Brain microvascular endothelial cell (primary cell): Measurements from ENCODE around the gene SPTAN1.

Experiments
- DNase-seq: peaks from one replicate; pipeline ENCODE4 v3.0.0-alpha.2; 2020
- H3K27ac ChIP-seq: fragments of 250-450 bp; sonication (Bioruptor Pico); 2 replicates; pipeline ENCODE4 v1.5.1; 2020; ENCODE audit warnings: mild to moderate bottlenecking, moderate library complexity
- H3K27me3 ChIP-seq: fragments of 250-450 bp; sonication (Bioruptor Pico); replicated peaks from 2 replicates; pipeline ENCODE4 v1.5.1; 2020; ENCODE audit warnings: mild to moderate bottlenecking
- H3K36me3 ChIP-seq: fragments of 250-450 bp; sonication (Bioruptor Pico); replicated peaks from 2 replicates; pipeline ENCODE4 v1.5.1; 2020; ENCODE audit warnings: mild to moderate bottlenecking
- H3K4me3 ChIP-seq: 2 replicates; pipeline ENCODE4 v1.5.1; 2011; ENCODE audit warnings: low read depth, mild to moderate bottlenecking, control low read depth, low read length, moderate library complexity
- in situ Hi-C: cut with HindIII; loops from 2 replicates; pipeline ENCODE4 v1.10.0; 2017; ENCODE audit warnings: low sequenced_read_pairs, low pct_ligation_motif_present
- TF ChIP-seq, protein P1 (sequence below): IDR thresholded peaks from 2 replicates; pipeline ENCODE4 v1.5.1; 2011; ENCODE audit warnings: low read depth, mild to moderate bottlenecking, moderate library complexity, low read length, control low read depth, inconsistent platforms; ENCODE audit errors: missing control alignments

Gene SPTAN1

DNA sequence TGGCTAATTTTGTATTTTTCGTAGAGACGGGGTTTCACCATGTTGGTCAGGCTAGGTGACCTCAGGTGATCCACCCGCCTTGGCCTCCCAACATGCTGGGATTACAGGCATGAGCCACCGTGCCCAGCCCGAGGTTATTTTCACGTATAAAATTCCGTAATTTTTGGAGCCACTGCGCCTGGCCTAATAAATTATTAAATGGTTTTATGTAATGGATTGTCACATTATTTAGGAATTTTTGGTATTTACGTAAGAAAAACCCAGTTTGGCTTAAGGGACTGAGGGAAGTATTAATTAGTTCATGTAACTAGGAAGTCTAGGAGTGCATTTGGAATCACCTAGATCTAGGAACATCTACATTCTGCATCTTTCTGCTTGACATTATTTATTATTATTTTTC lies 39.6 kb upstream of the SPTAN1 start:
- H3K36me3 ChIP-seq: peaks cover 21% of the 10 kb centered on the region
- DNase-seq: no peak

DNA sequence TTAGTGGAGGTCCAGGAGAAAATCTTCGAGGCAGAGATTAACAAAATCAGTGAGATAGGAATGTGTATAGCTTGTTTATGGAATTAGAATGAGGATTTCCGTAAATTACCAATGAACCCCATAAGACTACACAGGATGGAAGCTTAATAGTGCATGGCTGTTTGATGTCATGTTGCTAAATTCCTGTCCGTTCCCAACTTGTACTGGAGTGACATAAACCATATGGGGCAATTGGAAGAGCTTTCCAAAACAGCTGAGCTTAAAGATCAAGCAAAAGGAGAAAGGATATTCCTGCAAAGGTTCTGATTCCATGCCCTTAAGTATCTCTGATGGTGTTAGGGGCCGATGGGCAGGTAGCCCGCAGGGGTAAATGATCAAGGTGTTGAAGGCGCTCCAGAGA lies 30.4 kb upstream of the SPTAN1 start:
- Histone ChIP-seq H3K4me3 (no peak overlapping the region), H3K27ac (no peak overlapping the region), H3K36me3 (peaks cover 16% of the 10 kb centered on the region), H3K27me3 (no peaks in the 10 kb centered on the region)
- TF ChIP-seq, protein P1, sequence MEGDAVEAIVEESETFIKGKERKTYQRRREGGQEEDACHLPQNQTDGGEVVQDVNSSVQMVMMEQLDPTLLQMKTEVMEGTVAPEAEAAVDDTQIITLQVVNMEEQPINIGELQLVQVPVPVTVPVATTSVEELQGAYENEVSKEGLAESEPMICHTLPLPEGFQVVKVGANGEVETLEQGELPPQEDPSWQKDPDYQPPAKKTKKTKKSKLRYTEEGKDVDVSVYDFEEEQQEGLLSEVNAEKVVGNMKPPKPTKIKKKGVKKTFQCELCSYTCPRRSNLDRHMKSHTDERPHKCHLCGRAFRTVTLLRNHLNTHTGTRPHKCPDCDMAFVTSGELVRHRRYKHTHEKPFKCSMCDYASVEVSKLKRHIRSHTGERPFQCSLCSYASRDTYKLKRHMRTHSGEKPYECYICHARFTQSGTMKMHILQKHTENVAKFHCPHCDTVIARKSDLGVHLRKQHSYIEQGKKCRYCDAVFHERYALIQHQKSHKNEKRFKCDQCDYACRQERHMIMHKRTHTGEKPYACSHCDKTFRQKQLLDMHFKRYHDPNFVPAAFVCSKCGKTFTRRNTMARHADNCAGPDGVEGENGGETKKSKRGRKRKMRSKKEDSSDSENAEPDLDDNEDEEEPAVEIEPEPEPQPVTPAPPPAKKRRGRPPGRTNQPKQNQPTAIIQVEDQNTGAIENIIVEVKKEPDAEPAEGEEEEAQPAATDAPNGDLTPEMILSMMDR: no peak
- in situ Hi-C loops: no loop called here
- no peak for DNase-seq

More for the DNA sequence above, 39.6 kb upstream of the SPTAN1 start:
- H3K27me3 ChIP-seq: no peaks in the 10 kb centered on the region
- in situ Hi-C loops: no loop called here
- H3K4me3 ChIP-seq: no peak overlapping the region
- TF ChIP-seq, protein P1: no peak
- H3K27ac ChIP-seq: no peak overlapping the region

DNA sequence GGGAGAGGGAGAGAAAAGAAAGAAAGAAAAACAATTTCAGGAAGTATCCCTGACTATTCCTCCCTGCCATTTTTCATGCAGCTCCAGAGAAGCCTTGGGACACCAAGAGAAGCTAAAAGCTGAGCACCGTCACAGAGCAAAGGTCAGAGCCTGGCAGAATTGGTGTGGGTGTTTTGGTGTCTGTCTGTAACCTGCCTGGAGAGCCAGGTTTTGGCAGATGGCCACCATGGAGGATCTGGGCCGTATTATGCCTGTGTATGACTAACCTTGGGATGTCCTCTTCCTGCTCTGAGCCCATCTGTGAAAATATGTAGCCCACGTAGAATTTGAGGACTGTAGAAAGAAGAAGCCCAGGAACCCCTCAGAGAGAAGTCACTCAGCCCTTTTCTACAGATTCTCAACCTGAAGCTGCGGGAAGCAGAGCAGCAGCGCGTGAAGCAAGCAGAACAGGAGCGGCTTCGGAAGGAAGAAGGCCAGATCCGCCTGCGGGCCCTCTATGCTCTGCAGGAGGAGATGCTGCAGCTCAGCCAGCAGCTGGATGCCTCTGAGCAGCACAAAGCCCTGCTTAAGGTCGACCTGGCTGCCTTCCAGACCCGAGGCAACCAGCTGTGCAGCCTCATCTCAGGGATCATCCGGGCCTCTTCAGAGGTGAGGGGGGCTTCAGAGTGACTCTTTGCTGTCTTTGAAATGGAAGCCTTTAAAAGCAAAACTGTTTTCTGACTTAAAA lies 29.0 kb upstream of the SPTAN1 start:
- Histone ChIP-seq H3K27me3 (no peaks in the 10 kb centered on the region), H3K27ac (no peak overlapping the region), H3K4me3 (no peak overlapping the region), H3K36me3 (peaks cover 18% of the 10 kb centered on the region)
- TF ChIP-seq, protein P1: no peak
- in situ Hi-C loops: no loop called here
- peak; percentile 32 for DNase-seq

DNA sequence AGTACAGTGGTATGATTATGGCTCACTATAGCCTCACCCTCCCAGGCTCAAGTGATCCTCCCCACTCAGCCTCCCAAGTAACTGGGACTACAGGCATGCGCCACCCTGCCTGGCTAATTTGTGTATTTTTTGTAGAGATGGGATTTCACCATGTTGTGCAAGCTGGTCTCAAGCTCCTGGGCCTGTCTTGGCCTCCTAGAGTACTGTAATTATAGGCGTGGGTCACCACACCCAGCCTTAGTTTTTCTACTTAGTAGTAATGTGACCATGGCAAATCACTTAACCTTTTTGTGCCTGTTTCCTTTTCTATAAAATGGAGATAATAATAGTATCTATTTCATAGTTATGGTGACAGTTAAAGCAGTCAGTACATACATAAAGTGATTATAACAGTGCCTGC lies 25.7 kb upstream of the SPTAN1 start:
- Histone ChIP-seq H3K4me3 (no peak overlapping the region), H3K27me3 (no peaks in the 10 kb centered on the region), H3K27ac (no peak overlapping the region), H3K36me3 (peaks cover 26% of the 10 kb centered on the region)
- in situ Hi-C loops: no loop called here
- TF ChIP-seq, protein P1: no peak
- DNase-seq: no peak

DNA sequence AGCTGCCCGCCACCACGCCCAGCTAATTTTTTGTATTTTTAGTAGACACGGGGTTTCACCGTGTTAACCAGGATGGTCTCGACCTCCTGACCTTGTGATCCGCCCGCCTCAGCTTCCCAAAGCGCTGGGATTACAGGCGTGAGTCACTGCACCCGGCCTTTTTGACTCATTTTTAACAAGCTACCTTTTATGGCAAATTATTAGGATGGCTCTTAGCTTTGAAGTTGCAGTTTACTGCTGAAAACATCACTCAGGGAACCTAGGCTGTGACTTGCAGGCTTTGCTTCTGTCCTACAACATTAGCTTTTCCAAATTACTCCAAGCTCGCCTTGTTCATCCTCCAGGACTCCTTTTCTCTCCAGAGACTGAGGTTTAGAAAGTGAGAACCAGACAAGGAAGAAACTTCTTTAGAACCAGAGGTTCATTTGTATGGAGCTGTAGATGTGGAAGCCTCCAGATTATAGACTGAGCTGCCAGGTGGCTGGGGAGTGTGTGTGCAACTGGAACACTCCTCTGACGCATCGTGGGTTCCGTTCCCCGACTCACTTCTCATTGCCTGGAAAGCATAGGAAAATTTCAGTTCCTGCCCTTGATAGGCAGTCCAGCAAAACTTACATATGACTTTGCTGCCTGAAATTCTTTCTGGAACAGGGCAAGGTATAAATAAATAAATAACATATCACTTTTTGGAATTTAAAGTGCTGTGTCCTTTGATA lies 23.8 kb upstream of the SPTAN1 start:
- no peaks in the 10 kb centered on the region for H3K27me3 ChIP-seq
- no peak overlapping the region for H3K27ac ChIP-seq
- H3K4me3 ChIP-seq: no peak overlapping the region
- in situ Hi-C loops: no loop called here
- TF ChIP-seq, protein P1: no peak
- H3K36me3 ChIP-seq: peaks cover 29% of the 10 kb centered on the region
- peak; percentile 8 for DNase-seq
